A549 treated with AZD9567 at 1 μM for 4 hours (cell line): ENCODE data around the gene C16orf54. TPM values are rescaled to one million over a fixed set of nuclear protein-coding genes. Genes with fewer than 3 reads are reported as not detected.

ENCODE experiments used
- total RNA-seq: library from RNA; stranded (reverse); fragments of 200-300 nt; extraction: Qiagen RNA extraction; gene quantifications from 5 replicates; pipeline ENCODE4 v1.2.3, GENCODE V29; 2022; ENCODE audit not compliant: insufficient read depth

C16orf54 gene
- not detected in 5 replicates for total RNA-seq

DNA sequence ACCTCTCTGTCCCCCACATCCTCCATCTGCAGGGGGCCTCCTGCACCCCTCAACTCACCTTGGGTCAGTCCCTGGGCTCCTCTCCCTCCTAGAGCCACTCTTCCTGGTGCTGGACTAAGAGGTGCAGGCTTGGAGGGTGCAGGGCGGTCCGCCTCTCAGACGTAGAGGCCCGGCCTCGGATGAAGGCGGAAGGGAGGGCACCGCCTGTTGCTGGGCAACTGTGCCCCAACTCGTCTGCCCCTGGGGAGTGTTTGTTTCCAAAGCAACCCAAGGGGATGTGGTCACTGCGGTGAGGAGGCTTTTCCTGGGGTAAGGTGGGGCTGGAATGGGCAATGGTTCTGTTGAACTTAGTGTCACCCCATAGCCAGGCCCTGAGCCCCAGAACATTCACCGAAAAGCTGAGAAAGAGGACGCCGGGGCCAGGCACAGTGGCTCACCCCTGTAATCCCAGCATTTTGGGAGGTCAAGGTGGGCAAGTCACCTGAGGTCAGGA lies at the start of gene C16orf54:
Gene C16orf54 (minus strand): TSS at position 138 of the 493 bp plus-strand sequence. CDS start 1,039 bp downstream, outside the sequence.

GRCh38 chr16:29790183-29790948 lies 44.6 kb upstream of the C16orf54 start, which contains the start of gene KIF22:
TSS of gene KIF22 (plus strand) at chr16:29790751. CDS start at chr16:29790760, 9 bp downstream.

DNA sequence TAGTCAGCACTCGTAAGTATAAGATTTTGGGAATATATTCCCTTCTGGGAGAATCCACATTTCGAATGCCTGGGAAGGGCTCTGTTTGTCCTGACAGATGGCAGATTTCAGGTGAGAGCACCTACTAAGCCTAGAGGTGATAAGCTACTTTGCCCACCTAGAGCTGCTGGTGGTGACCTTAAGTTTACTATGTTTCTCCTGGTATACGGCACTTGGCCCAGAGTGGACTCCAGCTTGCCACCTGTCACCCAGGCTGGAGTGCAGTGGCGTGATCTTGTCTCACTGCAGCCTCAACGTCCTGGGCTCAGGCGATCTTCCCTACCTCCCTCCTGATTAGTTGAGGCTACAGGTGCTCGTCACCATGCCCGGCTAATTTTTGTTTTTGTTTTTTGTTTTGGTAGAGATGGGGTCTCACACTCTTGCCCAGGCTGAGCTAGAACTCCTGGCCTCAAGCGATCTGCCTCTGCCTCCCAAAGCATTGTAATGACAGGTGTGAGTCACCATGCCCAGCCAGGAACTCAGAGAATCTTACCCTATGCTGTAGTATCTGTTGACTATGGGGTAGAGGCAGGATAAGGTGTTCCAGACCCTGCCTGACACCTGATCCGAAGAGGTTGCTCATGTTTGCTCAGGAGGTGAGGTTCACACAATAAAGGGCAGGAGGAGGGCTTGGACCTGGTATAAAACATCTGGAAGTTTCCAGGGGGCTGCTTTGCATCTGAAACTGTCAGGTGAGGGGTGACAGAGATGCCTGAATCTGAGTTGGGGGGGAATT lies 32.0 kb upstream of the C16orf54 start, which contains the start of gene ZG16:
Gene ZG16 (plus strand): TSS at position 681 of the 775 bp plus-strand sequence. CDS start 1,011 bp downstream, outside the sequence.

Other genes with a start within 250 kb of the C16orf54 start
- gene NPIPB12, start 239.6 kb downstream of the C16orf54 start, total RNA-seq = 29.9 to 42.1 TPM (median 32.5 TPM) in 5 replicates
- gene SPN, start 82.7 kb downstream of the C16orf54 start, total RNA-seq = 0.05 TPM in 1 of 5 replicates, not detected in the others
- 0.59 to 1.3 TPM (median 1.1 TPM) in 4 of 5 replicates, not detected in the other for gene QPRT, start 66.8 kb downstream of the C16orf54 start, total RNA-seq
- not detected in 5 replicates for gene ZG16, start 32.3 kb upstream of the C16orf54 start, total RNA-seq
- gene KIF22, start 44.8 kb upstream of the C16orf54 start, total RNA-seq = 71.5 to 95.7 TPM (median 89.0 TPM) in 5 replicates
- 133 to 159 TPM (median 151 TPM) in 5 replicates for gene MAZ, start 60.5 kb upstream of the C16orf54 start, total RNA-seq
- gene PRRT2, start 66.2 kb upstream of the C16orf54 start, total RNA-seq = 0.22 to 0.35 TPM (median 0.34 TPM) in 4 of 5 replicates, not detected in the other
- gene PAGR1, start 70.2 kb upstream of the C16orf54 start, total RNA-seq = 27.3 to 42.4 TPM (median 38.8 TPM) in 5 replicates
- 98.8 to 137 TPM (median 127 TPM) in 5 replicates for gene MVP, start 74.5 kb upstream of the C16orf54 start, total RNA-seq
- gene CDIPT, start 117.2 kb upstream of the C16orf54 start, total RNA-seq = 57.2 to 95.0 TPM (median 91.4 TPM) in 5 replicates
- 15.8 to 21.0 TPM (median 20.6 TPM) in 5 replicates for gene SEZ6L2, start 153.6 kb upstream of the C16orf54 start, total RNA-seq
- 19.5 to 28.6 TPM (median 23.6 TPM) in 5 replicates for gene ASPHD1, start 154.5 kb upstream of the C16orf54 start, total RNA-seq
- gene KCTD13, start 180.2 kb upstream of the C16orf54 start, total RNA-seq = 13.2 to 21.3 TPM (median 20.2 TPM) in 5 replicates
- 80.6 to 98.0 TPM (median 93.6 TPM) in 5 replicates for gene TMEM219, start 216.1 kb upstream of the C16orf54 start, total RNA-seq
- 23.1 to 35.4 TPM (median 34.5 TPM) in 5 replicates for gene TAOK2, start 227.9 kb upstream of the C16orf54 start, total RNA-seq
- gene HIRIP3, start 249.6 kb upstream of the C16orf54 start, total RNA-seq = 12.8 to 15.6 TPM (median 14.2 TPM) in 5 replicates